GM19238 (cell line): ENCODE measurements around the gene IL20RA.

ENCODE experiments used
- DNase-seq: peaks from one replicate; pipeline ENCODE4 v3.0.0; 2011; ENCODE audit warnings: low spot score; ENCODE audit not compliant: insufficient read length

Gene IL20RA

GRCh38 chr6:137010128-137010718 is 34.5 kb downstream of the IL20RA start:
- no peak for DNase-seq

GRCh38 chr6:137008204-137008603 is 36.6 kb downstream of the IL20RA start:
- DNase-seq = no peak

- no peak for DNase-seq
Measured at GRCh38 chr6:137006056-137006455, 38.7 kb downstream of the IL20RA start.

GRCh38 chr6:137005073-137005472 is 39.7 kb downstream of the IL20RA start:
- DNase-seq = no peak

- no peak for DNase-seq
Measured at GRCh38 chr6:137002505-137002904, 42.3 kb downstream of the IL20RA start.

GRCh38 chr6:137001977-137002302 is 42.8 kb downstream of the IL20RA start:
- no peak for DNase-seq

GRCh38 chr6:137001299-137001976 is 43.3 kb downstream of the IL20RA start:
- DNase-seq = no peak

GRCh38 chr6:137000825-137001224 is 43.9 kb downstream of the IL20RA start:
- DNase-seq = no peak

GRCh38 chr6:136995521-136995920 is 49.2 kb downstream of the IL20RA start:
- DNase-seq = no peak

- DNase-seq = no peak
Measured at GRCh38 chr6:136994782-136995181, 50.0 kb downstream of the IL20RA start.

GRCh38 chr6:136992113-136992512 is 52.7 kb downstream of the IL20RA start:
- DNase-seq = no peak

- DNase-seq = no peak
Measured at GRCh38 chr6:136991646-136992045, 53.1 kb downstream of the IL20RA start.

- DNase-seq = no peak
Measured at GRCh38 chr6:136990754-136991153, 54.0 kb downstream of the IL20RA start.

- DNase-seq = no peak
Measured at GRCh38 chr6:136990242-136990578, 54.6 kb downstream of the IL20RA start.

- no peak for DNase-seq
Measured at GRCh38 chr6:136989571-136990241, 55.1 kb downstream of the IL20RA start.

- no peak for DNase-seq
Measured at GRCh38 chr6:136987526-136987925, 57.2 kb downstream of the IL20RA start.

GRCh38 chr6:136985502-136985901 is 59.3 kb downstream of the IL20RA start:
- DNase-seq = no peak

GRCh38 chr6:136984578-136984977 is 60.2 kb downstream of the IL20RA start:
- DNase-seq = no peak

GRCh38 chr6:136983687-136984086 is 61.1 kb downstream of the IL20RA start:
- DNase-seq = no peak

GRCh38 chr6:136982928-136983327 is 61.8 kb downstream of the IL20RA start:
- DNase-seq = no peak

- no peak for DNase-seq
Measured at GRCh38 chr6:136980070-136980469, 64.7 kb downstream of the IL20RA start.

- DNase-seq = no peak
Measured at GRCh38 chr6:136979206-136979605, 65.6 kb downstream of the IL20RA start.

GRCh38 chr6:136977075-136977474 is 67.7 kb downstream of the IL20RA start:
- no peak for DNase-seq
